NCI-H82 (cell line): Measurements from ENCODE around the gene MUC5B.
"Not testable (repeated sequence)": the region's sequence is repeated elsewhere in the genome, so short reads cannot be mapped to it uniquely, and the experiment has no call there.

Experiments
- DNase-seq: peaks from one replicate; lab custom pipeline; 2025; lab: John Stamatoyannopoulos, UW

MUC5B gene

GRCh38 chr11:1251236-1251770 is 28.4 kb downstream of the MUC5B start:
- DNase-seq: no peak

- DNase-seq: no peak
Measured at GRCh38 chr11:1252371-1253102, 29.7 kb downstream of the MUC5B start.

GRCh38 chr11:1253103-1253485 is 30.2 kb downstream of the MUC5B start:
- no peak for DNase-seq

GRCh38 chr11:1254086-1254648 is 31.3 kb downstream of the MUC5B start:
- DNase-seq: no peak

GRCh38 chr11:1254733-1255132 is 31.9 kb downstream of the MUC5B start:
- no peak for DNase-seq

GRCh38 chr11:1255151-1255550 is 32.3 kb downstream of the MUC5B start:
- no peak for DNase-seq

GRCh38 chr11:1256257-1257045 is 33.6 kb downstream of the MUC5B start:
- peak; percentile 20 for DNase-seq

GRCh38 chr11:1257366-1257765 is 34.5 kb downstream of the MUC5B start:
- DNase-seq: no peak

GRCh38 chr11:1257916-1258315 is 35.0 kb downstream of the MUC5B start:
- DNase-seq: no peak

- DNase-seq: no peak
Measured at GRCh38 chr11:1258401-1259075, 35.7 kb downstream of the MUC5B start.

GRCh38 chr11:1259076-1259461 is 36.2 kb downstream of the MUC5B start:
- DNase-seq: no peak

GRCh38 chr11:1259561-1259960 is 36.7 kb downstream of the MUC5B start:
- no peak for DNase-seq

GRCh38 chr11:1260023-1260501 is 37.2 kb downstream of the MUC5B start:
- peak; percentile 39 for DNase-seq

GRCh38 chr11:1260620-1261019 is 37.8 kb downstream of the MUC5B start:
- no peak for DNase-seq

GRCh38 chr11:1261241-1262071 is 38.6 kb downstream of the MUC5B start:
- no peak for DNase-seq

- peak; percentile 89 for DNase-seq
Measured at GRCh38 chr11:1262172-1263006, 39.5 kb downstream of the MUC5B start.

- no peak for DNase-seq
Measured at GRCh38 chr11:1263010-1263409, 40.1 kb downstream of the MUC5B start.

- peak; percentile 73 for DNase-seq
Measured at GRCh38 chr11:1264444-1264843, 41.6 kb downstream of the MUC5B start.

GRCh38 chr11:1265480-1265879 is 42.6 kb downstream of the MUC5B start:
- DNase-seq: not testable (repeated sequence)

GRCh38 chr11:1266976-1267375 is 44.1 kb downstream of the MUC5B start:
- not testable (repeated sequence) for DNase-seq
